Activated CD4-positive, alpha-beta memory T cell treated with anti-CD3 and anti-CD28 coated beads for 36 hours (primary cell): Measurements from ENCODE around the gene FASTK. TPM values are rescaled to one million over a fixed set of nuclear protein-coding genes. Genes with fewer than 3 reads are reported as not detected.
A peak's percentile ranks its signal among the peaks of the same experiment; 100 is the strongest.

Experiments used
- CTCF ChIA-PET: fragments of 350-600 bp; sonication (Branson Sonifier 250); formaldehyde crosslinking; loops from one replicate; lab custom pipeline; 2021; ENCODE audit warnings: antibody characterized with exemption, inconsistent platforms; lab: Charles Lee
- POLR2A ChIA-PET: fragments of 350-600 bp; sonication (Branson Sonifier 250); formaldehyde crosslinking; loops from one replicate; lab custom pipeline; 2021; ENCODE audit warnings: antibody characterized with exemption; lab: Charles Lee
- DNase-seq: peaks from one replicate; pipeline ENCODE4 v3.0.0-alpha.2; 2020
- H3K27ac Mint-ChIP-seq: one replicate; pipeline ENCODE4 v1.8.0; 2021; ENCODE audit warnings: mixed read lengths
- H3K27me3 Mint-ChIP-seq: one replicate; pipeline ENCODE4 v1.8.0; 2021; ENCODE audit warnings: mixed read lengths
- H3K36me3 Mint-ChIP-seq: one replicate; pipeline ENCODE4 v1.8.0; 2021; ENCODE audit warnings: mixed read lengths
- H3K4me1 Mint-ChIP-seq: one replicate; pipeline ENCODE4 v1.8.0; 2021; ENCODE audit warnings: low read depth, mixed read lengths
- H3K4me3 Mint-ChIP-seq: one replicate; pipeline ENCODE4 v1.8.0; 2021; ENCODE audit warnings: mild to moderate bottlenecking, mixed read lengths
- H3K9me3 Mint-ChIP-seq: one replicate; pipeline ENCODE4 v1.8.0; 2021; ENCODE audit warnings: mixed read lengths
- intact Hi-C: fragments of 100-400 bp; cut with micrococcal nuclease; formaldehyde crosslinking; loops from one replicate; pipeline ENCODE4 v1.15.1; 2023
- total RNA-seq, 2 experiments: library from RNA; stranded (reverse); gene quantifications; one replicate each; pipeline ENCODE4 v1.2.3, GENCODE V29; 2021

FASTK gene
- total RNA-seq, 2 experiments from 2014 or later: 56.8 to 57.4 TPM

GRCh38 chr7:151123822-151124464 is 43.3 kb upstream of the FASTK start:
- H3K27me3 Mint-ChIP-seq: no peaks in the 10 kb centered on the region
- ChIA-PET CTCF (interaction anchor here (0.6 to 2.7 kb wide), 49 partner anchors 9 to 497 kb away, joined by 3 to 44 read pairs (median 4); partner anchors contain the start of genes ABCB8, ABCF2, FASTK and GBX1), POLR2A (no interaction called here)

DNA sequence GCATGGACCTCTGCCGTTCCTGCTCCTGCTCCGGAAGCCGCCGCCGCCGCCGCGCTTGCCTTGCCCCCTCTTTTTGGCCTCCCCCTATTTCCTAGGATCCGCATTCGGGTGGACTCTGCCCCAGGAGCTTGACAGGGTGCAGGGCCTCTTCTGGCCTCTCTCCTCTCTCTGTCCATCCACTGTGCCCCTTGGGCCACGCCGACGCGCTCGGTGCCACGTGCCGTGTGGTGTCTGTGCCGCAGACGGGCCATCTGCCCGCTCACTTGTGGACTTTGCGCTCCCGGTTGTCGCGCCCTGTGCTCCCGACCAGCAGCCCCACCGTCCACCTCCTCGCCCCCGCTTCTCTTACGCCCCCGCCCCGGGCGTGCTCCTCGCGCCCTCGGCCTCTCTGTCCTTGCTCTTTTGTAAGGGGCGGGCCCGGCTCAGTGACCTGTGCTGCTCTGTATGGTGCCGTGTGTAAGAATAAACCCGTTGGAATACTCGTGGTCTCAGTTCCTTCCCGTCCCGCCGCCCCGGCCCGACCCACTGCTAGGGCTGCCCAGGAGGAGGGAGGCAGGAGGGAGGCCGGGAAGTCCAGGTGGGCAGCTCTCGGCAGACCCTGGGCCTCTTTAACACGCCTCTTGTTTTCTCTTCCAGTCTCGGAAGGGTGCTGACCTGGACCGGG is 42.7 kb upstream of the FASTK start:
- POLR2A ChIA-PET: no interaction called here
- Mint-ChIP-seq H3K36me3 (peaks cover 12% of the 10 kb centered on the region), H3K4me1 (no peaks in the 10 kb centered on the region), H3K27ac (no peak overlapping the region), H3K4me3 (no peak overlapping the region), H3K27me3 (no peaks in the 10 kb centered on the region), H3K9me3 (no peaks in the 10 kb centered on the region)
- DNase-seq: no peak
- intact Hi-C loops: no loop called here
- CTCF ChIA-PET: interaction anchor here (0.6 to 2.7 kb wide), 45 partner anchors 8 to 245 kb away, joined by 3 to 44 read pairs (median 5); partner anchors contain the start of genes ABCB8, ABCF2, FASTK and GBX1

More at GRCh38 chr7:151123822-151124464, 43.3 kb upstream of the FASTK start:
- no peaks in the 10 kb centered on the region for H3K4me1 Mint-ChIP-seq
- H3K9me3 Mint-ChIP-seq: no peaks in the 10 kb centered on the region
- H3K36me3 Mint-ChIP-seq: peaks cover 15% of the 10 kb centered on the region
- peak; percentile 85 for DNase-seq
- no peak overlapping the region for H3K4me3 Mint-ChIP-seq
- intact Hi-C loops: loop anchor here (1.0 to 2.0 kb wide), 3 partner anchors 48 to 179 kb away; no protein-coding TSS in a partner anchor
- no peak overlapping the region for H3K27ac Mint-ChIP-seq

DNA sequence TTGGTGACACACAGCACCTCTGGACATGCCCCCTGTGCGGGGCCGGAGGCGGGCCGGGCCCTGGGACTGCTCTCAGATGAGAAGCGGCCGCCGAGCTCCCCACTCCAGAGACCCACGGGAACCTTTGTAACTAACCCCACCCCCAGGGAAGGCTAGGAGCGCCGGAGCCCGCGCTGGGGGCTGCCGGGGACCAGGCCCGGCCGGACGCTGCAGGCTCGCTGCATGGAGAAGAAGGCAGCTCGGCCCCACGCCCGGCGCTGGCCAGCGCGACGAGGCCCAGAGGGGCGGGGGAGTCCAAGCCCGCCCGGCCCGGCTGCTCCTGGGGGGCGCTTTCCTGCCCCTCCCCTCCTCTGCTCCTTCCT is 42.2 kb upstream of the FASTK start:
- Mint-ChIP-seq H3K27ac (no peak overlapping the region), H3K27me3 (no peaks in the 10 kb centered on the region), H3K9me3 (no peaks in the 10 kb centered on the region), H3K4me1 (no peaks in the 10 kb centered on the region), H3K4me3 (no peak overlapping the region), H3K36me3 (peaks cover 12% of the 10 kb centered on the region)
- no peak for DNase-seq
- ChIA-PET CTCF (no interaction called here), POLR2A (no interaction called here)
- intact Hi-C loops: no loop called here

DNA sequence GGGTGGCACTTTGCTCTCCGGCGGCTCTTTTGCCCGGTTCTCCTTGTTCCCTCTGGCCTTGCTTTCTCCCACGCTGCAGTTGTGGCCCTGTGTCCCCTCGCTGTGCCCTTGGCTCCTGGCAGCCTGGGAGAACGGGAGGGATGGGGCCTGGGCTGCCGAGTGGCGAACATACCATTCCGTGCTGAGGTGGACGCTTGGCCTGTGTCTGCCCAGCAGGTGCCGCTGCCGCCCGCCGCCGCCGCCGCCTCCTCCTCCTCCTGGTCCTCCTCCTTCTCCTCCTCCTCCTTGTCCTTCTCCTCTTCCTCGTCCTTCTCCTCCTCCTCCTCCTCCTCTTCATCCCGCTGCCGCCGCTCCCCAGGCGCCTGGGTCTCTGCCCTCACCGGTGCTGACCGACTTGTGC is 41.7 kb upstream of the FASTK start:
- peaks cover 12% of the 10 kb centered on the region for H3K36me3 Mint-ChIP-seq
- no peak overlapping the region for H3K4me3 Mint-ChIP-seq
- CTCF ChIA-PET: no interaction called here
- H3K27ac Mint-ChIP-seq: no peak overlapping the region
- intact Hi-C loops: no loop called here
- no peaks in the 10 kb centered on the region for H3K9me3 Mint-ChIP-seq
- POLR2A ChIA-PET: interaction anchor here (0.6 kb wide), 1 partner anchor 114 kb away, joined by 3 read pairs; no protein-coding TSS in a partner anchor
- H3K27me3 Mint-ChIP-seq: no peaks in the 10 kb centered on the region
- DNase-seq: no peak
- peaks cover 5% of the 10 kb centered on the region for H3K4me1 Mint-ChIP-seq

GRCh38 chr7:151121380-151122170 is 41.0 kb upstream of the FASTK start:
- intact Hi-C loops: no loop called here
- Mint-ChIP-seq H3K27ac (no peak overlapping the region), H3K4me1 (peaks cover 9% of the 10 kb centered on the region)

DNA sequence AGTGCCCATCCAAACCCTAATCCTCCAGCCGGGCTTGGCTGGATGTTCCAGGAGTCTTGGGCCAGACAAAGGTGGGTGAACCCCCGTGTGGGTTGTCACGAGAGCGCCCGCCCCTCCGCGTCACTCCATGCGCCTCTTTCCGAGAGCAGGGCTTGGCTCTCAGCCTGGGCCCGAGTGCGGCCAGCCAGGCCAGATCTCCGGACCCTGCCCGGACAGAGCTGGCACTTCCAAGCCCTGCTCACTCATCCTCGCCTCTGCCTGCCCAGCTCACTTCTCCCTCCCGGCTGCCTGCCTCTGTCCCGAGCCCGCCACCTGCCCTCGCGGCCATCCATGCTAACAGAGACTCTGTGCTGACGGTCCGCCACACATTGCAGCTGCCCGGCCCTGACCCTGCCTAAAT is 40.3 kb upstream of the FASTK start:
- no peak for DNase-seq
- peaks cover 10% of the 10 kb centered on the region for H3K4me1 Mint-ChIP-seq
- intact Hi-C loops: no loop called here
- ChIA-PET POLR2A (no interaction called here), CTCF (no interaction called here)
- H3K36me3 Mint-ChIP-seq: peaks cover 12% of the 10 kb centered on the region
- H3K27me3 Mint-ChIP-seq: no peaks in the 10 kb centered on the region
- H3K27ac Mint-ChIP-seq: no peak overlapping the region
- H3K9me3 Mint-ChIP-seq: no peaks in the 10 kb centered on the region
- no peak overlapping the region for H3K4me3 Mint-ChIP-seq

More at GRCh38 chr7:151121380-151122170, 41.0 kb upstream of the FASTK start:
- DNase-seq: no peak
- CTCF ChIA-PET: no interaction called here
- Mint-ChIP-seq H3K36me3 (peaks cover 12% of the 10 kb centered on the region), H3K27me3 (no peaks in the 10 kb centered on the region), H3K9me3 (no peaks in the 10 kb centered on the region), H3K4me3 (no peak overlapping the region)
- POLR2A ChIA-PET: no interaction called here

DNA sequence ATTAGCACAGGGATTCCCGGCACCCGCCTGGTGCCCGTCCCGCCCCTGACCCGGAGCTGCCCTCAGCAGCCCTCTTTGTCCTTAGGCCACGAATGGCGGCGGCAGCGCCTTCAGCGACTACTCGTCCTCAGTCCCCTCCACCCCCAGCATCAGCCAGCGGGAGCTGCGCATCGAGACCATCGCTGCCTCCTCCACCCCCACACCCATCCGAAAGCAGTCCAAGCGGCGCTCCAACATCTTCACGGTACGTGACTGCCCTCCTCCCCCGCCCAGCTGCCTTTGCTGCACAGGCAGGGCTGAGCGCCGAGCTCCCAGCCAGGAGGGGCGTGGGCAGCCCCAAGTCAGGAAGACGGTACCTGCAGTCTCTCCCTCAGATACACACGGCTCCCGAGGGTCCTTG is 39.3 kb upstream of the FASTK start:
- CTCF ChIA-PET: interaction anchor here (0.9 to 1.2 kb wide), 2 partner anchors 9 to 44 kb away, joined by 4 read pairs; no protein-coding TSS in a partner anchor
- intact Hi-C loops: loop anchor here (5.0 kb wide), 1 partner anchor 107 kb away; the partner anchor contains the start of gene ABCF2

GRCh38 chr7:151119055-151119415 is 38.4 kb upstream of the FASTK start:
- no peaks in the 10 kb centered on the region for H3K27me3 Mint-ChIP-seq
- H3K27ac Mint-ChIP-seq: no peak overlapping the region
- peaks cover 12% of the 10 kb centered on the region for H3K4me1 Mint-ChIP-seq
- intact Hi-C loops: loop anchor here (5.0 kb wide), 1 partner anchor 108 kb away; the partner anchor contains the start of gene ABCF2
- peaks cover 6% of the 10 kb centered on the region for H3K36me3 Mint-ChIP-seq
- H3K9me3 Mint-ChIP-seq: no peaks in the 10 kb centered on the region
- H3K4me3 Mint-ChIP-seq: no peak overlapping the region
- DNase-seq: no peak
- CTCF ChIA-PET: interaction anchor here (1.2 kb wide), 1 partner anchor 45 kb away, joined by 4 read pairs; no protein-coding TSS in a partner anchor
- POLR2A ChIA-PET: no interaction called here

More for the DNA sequence above, 39.3 kb upstream of the FASTK start:
- Mint-ChIP-seq H3K4me3 (no peak overlapping the region), H3K27me3 (no peaks in the 10 kb centered on the region), H3K4me1 (peaks cover 12% of the 10 kb centered on the region), H3K9me3 (no peaks in the 10 kb centered on the region), H3K36me3 (peaks cover 12% of the 10 kb centered on the region), H3K27ac (no peak overlapping the region)
- POLR2A ChIA-PET: no interaction called here
- no peak for DNase-seq

GRCh38 chr7:151118108-151119054 is 37.8 kb upstream of the FASTK start:
- no peak overlapping the region for H3K4me3 Mint-ChIP-seq
- H3K27ac Mint-ChIP-seq: peak overlapping the region; percentile 45
- no peaks in the 10 kb centered on the region for H3K9me3 Mint-ChIP-seq
- CTCF ChIA-PET: interaction anchor here (1.2 kb wide), 1 partner anchor 45 kb away, joined by 4 read pairs; no protein-coding TSS in a partner anchor
- peaks cover 12% of the 10 kb centered on the region for H3K4me1 Mint-ChIP-seq
- intact Hi-C loops: loop anchor here (5.0 kb wide), 1 partner anchor 109 kb away; the partner anchor contains the start of gene ABCF2
- POLR2A ChIA-PET: interaction anchor here (1.2 kb wide), 1 partner anchor 109 kb away, joined by 3 read pairs; the partner anchor contains the start of gene ABCF2
- H3K36me3 Mint-ChIP-seq: peaks cover 2% of the 10 kb centered on the region
- H3K27me3 Mint-ChIP-seq: peaks cover 2% of the 10 kb centered on the region
- DNase-seq: no peak

DNA sequence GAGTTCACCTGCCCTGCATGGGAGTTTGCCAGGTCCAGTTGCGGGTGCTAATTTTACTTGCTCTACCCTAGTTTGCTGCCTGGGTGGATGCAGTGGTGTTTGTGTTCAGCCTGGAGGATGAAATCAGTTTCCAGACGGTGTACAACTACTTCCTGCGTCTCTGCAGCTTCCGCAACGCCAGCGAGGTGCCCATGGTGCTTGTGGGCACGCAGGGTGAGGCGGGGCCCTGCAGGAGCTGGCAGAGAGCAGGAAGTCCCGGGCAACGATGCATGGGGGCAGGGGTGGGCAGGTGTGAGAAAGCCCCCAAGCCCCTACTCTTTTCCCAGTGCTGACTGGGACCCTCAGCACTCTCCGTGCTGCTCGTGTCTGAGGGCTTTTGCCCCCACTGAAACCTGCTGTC is 37.0 kb upstream of the FASTK start:
- H3K27me3 Mint-ChIP-seq: peaks cover 5% of the 10 kb centered on the region
- peak overlapping the region; percentile 71 for H3K4me3 Mint-ChIP-seq
- ChIA-PET POLR2A (interaction anchor here (1.2 kb wide), 1 partner anchor 109 kb away, joined by 3 read pairs; the partner anchor contains the start of gene ABCF2), CTCF (interaction anchor here (1.4 kb wide), 1 partner anchor 51 kb away, joined by 3 read pairs; no protein-coding TSS in a partner anchor)
- H3K4me1 Mint-ChIP-seq: peaks cover 12% of the 10 kb centered on the region
- DNase-seq: peak; percentile 60
- intact Hi-C loops: loop anchor here (5.0 kb wide), 1 partner anchor 110 kb away; the partner anchor contains the start of gene ABCF2
- peaks cover 2% of the 10 kb centered on the region for H3K36me3 Mint-ChIP-seq
- no peaks in the 10 kb centered on the region for H3K9me3 Mint-ChIP-seq
- peak overlapping the region; percentile 85 for H3K27ac Mint-ChIP-seq
